Measurements from ENCODE around the gene MOCS3. TPM values are rescaled to one million over a fixed set of nuclear protein-coding genes. Genes with fewer than 3 reads are reported as not detected.

The MOCS3 gene
- total and polyA plus RNA-seq, 2 of the 13 experiments (the other 11 are each of a cell fraction or from before 2014, with no cell fraction given) = 3.7 to 8.4 TPM

GRCh38 chr20:50931306-50932015 is 27.2 kb upstream of the MOCS3 start, which contains the start of gene ADNP (continued):
- peak; percentile 97 for TF ChIP-seq ZNF740 (CRISPR knock-in tag; IDR thresholded peaks at IDR 0.05)
- TF ChIP-seq ARID2 (CRISPR knock-in tag; IDR thresholded peaks at IDR 0.05; ENCODE audit: borderline replicate concordance) = peak; percentile 89; the same call in 1 of the 2 replicates
- TF ChIP-seq, protein P1, sequence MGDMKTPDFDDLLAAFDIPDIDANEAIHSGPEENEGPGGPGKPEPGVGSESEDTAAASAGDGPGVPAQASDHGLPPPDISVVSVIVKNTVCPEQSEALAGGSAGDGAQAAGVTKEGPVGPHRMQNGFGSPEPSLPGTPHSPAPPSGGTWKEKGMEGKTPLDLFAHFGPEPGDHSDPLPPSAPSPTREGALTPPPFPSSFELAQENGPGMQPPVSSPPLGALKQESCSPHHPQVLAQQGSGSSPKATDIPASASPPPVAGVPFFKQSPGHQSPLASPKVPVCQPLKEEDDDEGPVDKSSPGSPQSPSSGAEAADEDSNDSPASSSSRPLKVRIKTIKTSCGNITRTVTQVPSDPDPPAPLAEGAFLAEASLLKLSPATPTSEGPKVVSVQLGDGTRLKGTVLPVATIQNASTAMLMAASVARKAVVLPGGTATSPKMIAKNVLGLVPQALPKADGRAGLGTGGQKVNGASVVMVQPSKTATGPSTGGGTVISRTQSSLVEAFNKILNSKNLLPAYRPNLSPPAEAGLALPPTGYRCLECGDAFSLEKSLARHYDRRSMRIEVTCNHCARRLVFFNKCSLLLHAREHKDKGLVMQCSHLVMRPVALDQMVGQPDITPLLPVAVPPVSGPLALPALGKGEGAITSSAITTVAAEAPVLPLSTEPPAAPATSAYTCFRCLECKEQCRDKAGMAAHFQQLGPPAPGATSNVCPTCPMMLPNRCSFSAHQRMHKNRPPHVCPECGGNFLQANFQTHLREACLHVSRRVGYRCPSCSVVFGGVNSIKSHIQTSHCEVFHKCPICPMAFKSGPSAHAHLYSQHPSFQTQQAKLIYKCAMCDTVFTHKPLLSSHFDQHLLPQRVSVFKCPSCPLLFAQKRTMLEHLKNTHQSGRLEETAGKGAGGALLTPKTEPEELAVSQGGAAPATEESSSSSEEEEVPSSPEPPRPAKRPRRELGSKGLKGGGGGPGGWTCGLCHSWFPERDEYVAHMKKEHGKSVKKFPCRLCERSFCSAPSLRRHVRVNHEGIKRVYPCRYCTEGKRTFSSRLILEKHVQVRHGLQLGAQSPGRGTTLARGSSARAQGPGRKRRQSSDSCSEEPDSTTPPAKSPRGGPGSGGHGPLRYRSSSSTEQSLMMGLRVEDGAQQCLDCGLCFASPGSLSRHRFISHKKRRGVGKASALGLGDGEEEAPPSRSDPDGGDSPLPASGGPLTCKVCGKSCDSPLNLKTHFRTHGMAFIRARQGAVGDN (CRISPR knock-in tag; IDR thresholded peaks at IDR 0.05) = peak; percentile 55
- TF ChIP-seq ZNF484 (CRISPR knock-in tag; IDR thresholded peaks at IDR 0.05; ENCODE audit: borderline replicate concordance, low read depth) = peak; percentile 70; the same call in 1 of the 2 replicates
- peak; percentile 69 for TF ChIP-seq SALL1 (CRISPR knock-in tag; IDR thresholded peaks at IDR 0.05)
- TF ChIP-seq ZC3H4 (CRISPR knock-in tag; IDR thresholded peaks at IDR 0.05; ENCODE audit: borderline replicate concordance) = 0 out of 2 replicates have a peak, but pooled peaks have one; percentile 22
- peak; percentile 68; the same call in 1 of the 2 replicates for TF ChIP-seq ZNF543 (CRISPR knock-in tag; IDR thresholded peaks at IDR 0.05)
- peak; percentile 26; the same call in 1 of the 2 replicates for TF ChIP-seq NCOA2 (CRISPR knock-in tag; IDR thresholded peaks at IDR 0.05)
- no peak for TF ChIP-seq SOX6 (IDR thresholded peaks at IDR 0.05)
- TF ChIP-seq SOX6 (CRISPR knock-in tag; IDR thresholded peaks at IDR 0.05) = peak; percentile 69
- TF ChIP-seq SRSF1 (optimal IDR thresholded peaks at IDR 0.05; ENCODE audit: low read depth, low read length) = peak; percentile 98
- peak; percentile 46; the same call in 1 of the 2 replicates for TF ChIP-seq SSRP1 (CRISPR knock-in tag; IDR thresholded peaks at IDR 0.05)
- no peak for TF ChIP-seq ZNF777 (CRISPR knock-in tag; IDR thresholded peaks at IDR 0.05)
- TF ChIP-seq ZNF629 (CRISPR knock-in tag; conservative IDR thresholded peaks at IDR 0.05) = no peak
- TF ChIP-seq TEAD3 (CRISPR knock-in tag; optimal IDR thresholded peaks at IDR 0.05; ENCODE audit: borderline replicate concordance) = no peak
- TF ChIP-seq ZC3H13 (CRISPR knock-in tag; IDR thresholded peaks at IDR 0.05) = peak; percentile 25; the same call in 1 of the 2 replicates
- no peak for TF ChIP-seq ZMAT5 (CRISPR knock-in tag; IDR thresholded peaks at IDR 0.05; ENCODE audit: borderline replicate concordance, low read depth)
- peak; percentile 98 for TF ChIP-seq CHD4 (IDR thresholded peaks at IDR 0.05; ENCODE audit: borderline replicate concordance, low read length)
- TF ChIP-seq FOXJ3 (CRISPR knock-in tag; IDR thresholded peaks at IDR 0.05; ENCODE audit: borderline replicate concordance) = no peak
- peak; percentile 80; the same call in 1 of the 2 replicates for TF ChIP-seq ZNF761 (CRISPR knock-in tag; conservative IDR thresholded peaks at IDR 0.05)
- TF ChIP-seq CREM (IDR thresholded peaks at IDR 0.05) = peak; percentile 92
- TF ChIP-seq CREM (CRISPR knock-in tag; IDR thresholded peaks at IDR 0.05) = 0 out of 2 replicates have a peak, but pooled peaks have one; percentile 45
- peak; percentile 52; the same call in 1 of the 2 replicates for TF ChIP-seq THAP9 (CRISPR knock-in tag; IDR thresholded peaks at IDR 0.05; ENCODE audit: borderline replicate concordance)

Measured in HepG2 (cell line).